Loucy (cell line): ENCODE data around the gene PARN.

Source experiments
- CTCF ChIP-seq: fragments of 200-600 bp; sonication (generic); conservative IDR thresholded peaks from 2 replicates; pipeline ENCODE4 v1.5.1; 2014; ENCODE audit warnings: mild to moderate bottlenecking, antibody characterized with exemption, low read length
- EZH2phosphoT487 ChIP-seq: fragments of 200-600 bp; IDR thresholded peaks from 2 replicates; pipeline ENCODE4 v1.6.1; 2018; ENCODE audit warnings: antibody characterized with exemption, mild to moderate bottlenecking, moderate library complexity, borderline replicate concordance

DNA sequence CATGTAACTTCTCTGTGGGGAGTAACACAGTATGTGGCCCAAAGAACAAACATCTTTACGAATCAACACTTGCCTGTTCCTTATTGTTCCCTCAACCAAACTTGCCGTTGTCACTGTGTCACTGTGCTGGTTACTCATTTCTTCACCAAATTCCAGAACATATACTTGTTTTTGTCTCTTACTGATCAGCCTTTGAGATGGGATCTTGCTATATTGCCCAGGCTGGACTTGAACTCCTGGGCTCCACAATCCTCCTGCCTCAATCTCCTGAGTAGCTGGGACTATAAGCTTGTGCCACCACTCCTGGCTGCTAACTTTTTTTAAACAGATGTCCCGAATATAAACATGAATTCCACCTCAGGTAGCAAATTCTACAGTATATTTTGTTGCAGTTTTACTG lies 115.1 kb downstream of the PARN start:
- TF ChIP-seq CTCF (no peak), EZH2phosphoT487 (no peak)
